Liver (tissue), 9 donors: Measurements from ENCODE around the gene GPR68. TPM values are rescaled to one million over a fixed set of nuclear protein-coding genes. Genes with fewer than 3 reads are reported as not detected.

ENCODE experiments used
- DNase-seq: peaks from one replicate; pipeline ENCODE4 v3.0.0-alpha.2; 2017; ENCODE audit warnings: low spot score
- H3K27ac ChIP-seq, 2 donors: one replicate each; pipeline ENCODE4 v1.7.0; 2013; ENCODE audit warnings: inconsistent platforms in 2 of 2, low read length in 2 of 2, control low read depth in 1 of 2, low read depth in 1 of 2, mild to moderate bottlenecking in 1 of 2
- H3K27me3 ChIP-seq, 4 donors: one replicate each; pipeline versions ENCODE4 v1.6.1 to v1.7.0; 2013; ENCODE audit warnings: low read length in 3 of 4, inconsistent platforms in 1 of 4, mild to moderate bottlenecking in 1 of 4, moderate library complexity in 1 of 4; ENCODE audit not compliant: control insufficient read depth in 4 of 4, insufficient read depth in 4 of 4
- H3K36me3 ChIP-seq, 4 donors: one replicate each; pipeline versions ENCODE4 v1.6.1 to v1.7.0; 2013; ENCODE audit warnings: low read length in 3 of 4, mild to moderate bottlenecking in 3 of 4, low read depth in 1 of 4, moderate library complexity in 1 of 4; ENCODE audit not compliant: control insufficient read depth in 4 of 4, insufficient read depth in 3 of 4
- H3K4me1 ChIP-seq, 4 donors: one replicate each; pipeline versions ENCODE4 v1.6.1 to v1.7.0; 2013; ENCODE audit warnings: low read length in 3 of 4, mild to moderate bottlenecking in 3 of 4, moderate library complexity in 1 of 4; ENCODE audit not compliant: control insufficient read depth in 4 of 4, insufficient read depth in 4 of 4
- H3K4me3 ChIP-seq, 3 donors: one replicate each; pipeline versions ENCODE4 v1.6.1 to v1.7.0; 2013; ENCODE audit warnings: low read length in 3 of 3, control low read depth in 1 of 3, low read depth in 1 of 3, mild to moderate bottlenecking in 1 of 3
- H3K9ac ChIP-seq, 2 donors: one replicate each; pipeline ENCODE4 v1.7.0; 2013; ENCODE audit warnings: low read length in 2 of 2, mild to moderate bottlenecking in 2 of 2, moderate library complexity in 2 of 2, control low read depth in 1 of 2, low read depth in 1 of 2
- H3K9me3 ChIP-seq, 4 donors: one replicate each; pipeline versions ENCODE4 v1.6.1 to v1.7.0; 2013; ENCODE audit warnings: low read length in 3 of 4; ENCODE audit not compliant: control insufficient read depth in 4 of 4
- ATF3 ChIP-seq: IDR thresholded peaks from 2 replicates; pipeline ENCODE4 v1.6.1; 2016; ENCODE audit warnings: antibody characterized with exemption
- CTCF ChIP-seq: fragments of 150-350 bp; IDR thresholded peaks from 2 replicates; pipeline ENCODE4 v1.5.1; 2017; ENCODE audit warnings: improper control_type of control experiment, low read depth, low read length; ENCODE audit not compliant: missing input control
- EGR1 ChIP-seq, 2 donors: IDR thresholded peaks; 2 replicates each; pipeline ENCODE4 v1.6.1; 2016 to 2018; ENCODE audit warnings: antibody characterized with exemption in 2 of 2, low read depth in 2 of 2
- FOXA1 ChIP-seq: IDR thresholded peaks from 2 replicates; pipeline ENCODE4 v1.6.1; 2016; ENCODE audit warnings: antibody characterized with exemption
- FOXA2 ChIP-seq: IDR thresholded peaks from 2 replicates; pipeline ENCODE4 v1.6.1; 2016; ENCODE audit warnings: antibody characterized with exemption
- GABPA ChIP-seq, 2 donors: IDR thresholded peaks in 1 of 2; conservative IDR thresholded peaks in 1 of 2; 2 replicates each; pipeline ENCODE4 v1.6.1; 2016; ENCODE audit warnings: antibody characterized with exemption in 2 of 2, mild to moderate bottlenecking in 1 of 2, moderate library complexity in 1 of 2
- HNF4A ChIP-seq, 2 donors: conservative IDR thresholded peaks; 2 replicates each; pipeline ENCODE4 v1.6.1; 2016; ENCODE audit warnings: antibody characterized with exemption in 2 of 2, mild to moderate bottlenecking in 2 of 2
- HNF4G ChIP-seq: IDR thresholded peaks from 2 replicates; pipeline ENCODE4 v1.6.1; 2016; ENCODE audit warnings: antibody characterized with exemption
- JUND ChIP-seq, 2 donors: IDR thresholded peaks; 2 replicates each; pipeline ENCODE4 v1.6.1; 2016; ENCODE audit warnings: antibody characterized with exemption in 2 of 2
- MAX ChIP-seq: IDR thresholded peaks from 2 replicates; pipeline ENCODE4 v1.6.1; 2016; ENCODE audit warnings: antibody characterized with exemption
- NR2F2 ChIP-seq: IDR thresholded peaks from 2 replicates; pipeline ENCODE4 v1.6.1; 2016; ENCODE audit warnings: antibody characterized with exemption
- RAD21 ChIP-seq, 2 donors: IDR thresholded peaks; 2 replicates each; pipeline ENCODE4 v1.6.1; 2016; ENCODE audit warnings: antibody characterized with exemption in 2 of 2, mild to moderate bottlenecking in 2 of 2
- REST ChIP-seq: IDR thresholded peaks from 2 replicates; pipeline ENCODE4 v1.6.1; 2016; ENCODE audit warnings: antibody characterized with exemption, mild to moderate bottlenecking
- RXRA ChIP-seq, 2 donors: IDR thresholded peaks; 2 replicates each; pipeline ENCODE4 v1.6.1; 2017 to 2018; ENCODE audit warnings: antibody characterized with exemption in 2 of 2, mild to moderate bottlenecking in 1 of 2
- SP1 ChIP-seq: IDR thresholded peaks from 2 replicates; pipeline ENCODE4 v1.6.1; 2018; ENCODE audit warnings: antibody characterized with exemption, mild to moderate bottlenecking
- TAF1 ChIP-seq: conservative IDR thresholded peaks from 2 replicates; pipeline ENCODE4 v1.6.1; 2016; ENCODE audit warnings: antibody characterized with exemption, mild to moderate bottlenecking
- YY1 ChIP-seq: IDR thresholded peaks from 2 replicates; pipeline ENCODE4 v1.6.1; 2016; ENCODE audit warnings: antibody characterized with exemption, mild to moderate bottlenecking
- ZBTB33 ChIP-seq: IDR thresholded peaks from 2 replicates; pipeline ENCODE4 v1.6.1; 2016; ENCODE audit warnings: antibody characterized with exemption
- WGBS: extraction: QIAGEN DNeasy Blood & Tissue Kit; methylation state at CpG from one replicate; pipeline ENCODE4 v1.1.7; 2013; 5-methylcytosine and 5-hydroxymethylcytosine counted together
- polyA plus RNA-seq, 2 donors: library from polyadenylated mRNA; stranded (reverse) in 1 of 2; unstranded in 1 of 2; fragments of 200-250 nt in 1 of 2; fragments of >200 nt in 1 of 2; fragmentation: Nextera tagmentation in 1 of 2; extraction: Ambion mirVana in 1 of 2; gene quantifications; one replicate each; pipeline versions ENCODE4 v1.2.1 to v1.2.3, GENCODE V29; 2013 to 2015
- total RNA-seq, 2 donors: library from RNA; depleted of rRNA; stranded (reverse); fragments of >200 nt; gene quantifications; one replicate each; pipeline ENCODE4 v1.2.3, GENCODE V29; 2014
- donor health status: healthy.
- donor health status: healthy.
- donor health status: healthy.
- donor health status: healthy.
- donor health status: healthy.

The GPR68 gene
- total RNA-seq (under 1 TPM; 0.33 to 0.37 TPM), polyA plus RNA-seq (under 1 TPM in 1 of 2 donors, not detected in 1; 0.17 TPM)

GRCh38 chr14:91244501-91244901 lies at the start of gene GPR68:
GPR68 (minus strand) TSS chr14:91244704; CDS start chr14:91235050, 9,654 bp downstream.
- no peaks in the 10 kb centered on the region for H3K9me3 ChIP-seq
- no peaks in the 10 kb centered on the region for H3K27me3 ChIP-seq
- peak within 1 kb of the TSS in 1 of 2 donors; percentile 36 for H3K27ac ChIP-seq
- no peaks in the 10 kb centered on the region for H3K4me1 ChIP-seq
- H3K4me3 ChIP-seq = no peak within 1 kb of the TSS
- WGBS = 40% methylated on average over 12 of the region's 12 CpGs
- no peaks in the 10 kb centered on the region for H3K36me3 ChIP-seq
- DNase-seq = no peak
- H3K9ac ChIP-seq = no peak within 1 kb of the TSS
- TF ChIP-seq HNF4A (conservative IDR thresholded peaks at IDR 0.05) (no peak), FOXA1 (no peak), SP1 (no peak), TAF1 (no peak), YY1 (no peak), FOXA2 (no peak), RAD21 (IDR thresholded peaks at IDR 0.05) (no peak), REST (no peak), CTCF (no peak), RXRA (IDR thresholded peaks at IDR 0.05) (no peak), EGR1 (IDR thresholded peaks at IDR 0.05; ENCODE audit: low read depth in 2 of 2) (no peak), GABPA (IDR thresholded peaks at IDR 0.05 in 1 of 2, conservative IDR thresholded peaks at IDR 0.05 in 1 of 2) (no peak), ATF3 (no peak), HNF4G (no peak), MAX (no peak), NR2F2 (no peak), JUND (IDR thresholded peaks at IDR 0.05) (no peak), ZBTB33 (no peak)
